Osteoblast (primary cell): Measurements from ENCODE around the gene IZUMO2. TPM values are rescaled to one million over a fixed set of nuclear protein-coding genes. Genes with fewer than 3 reads are reported as not detected.

Experiments
- DNase-seq: peaks from one replicate; pipeline ENCODE4 v3.0.0; 2011; ENCODE audit warnings: low spot score, mixed read lengths; ENCODE audit not compliant: insufficient read length; ENCODE audit errors: missing footprints
- H2AFZ ChIP-seq: 2 replicates; pipeline ENCODE4 v1.6.0; 2011; ENCODE audit warnings: mild to moderate bottlenecking, low read length
- H3K27ac ChIP-seq: 2 replicates; pipeline ENCODE4 v1.5.1; 2011; ENCODE audit warnings: mild to moderate bottlenecking, low read depth, low read length, moderate library complexity
- H3K27me3 ChIP-seq: 2 replicates; pipeline ENCODE4 v1.6.0; 2012; ENCODE audit warnings: mild to moderate bottlenecking, control low read depth, inconsistent platforms, low read length, moderate library complexity; ENCODE audit not compliant: insufficient read depth
- H3K36me3 ChIP-seq: 2 replicates; pipeline ENCODE4 v1.5.1; 2011; ENCODE audit warnings: mild to moderate bottlenecking, low read length, control low read depth, moderate library complexity; ENCODE audit not compliant: insufficient read depth
- H3K4me1 ChIP-seq: 2 replicates; pipeline ENCODE4 v1.5.1; 2011; ENCODE audit warnings: mild to moderate bottlenecking, low read length, control low read depth, moderate library complexity; ENCODE audit not compliant: insufficient read depth
- H3K4me2 ChIP-seq: 2 replicates; pipeline ENCODE4 v1.6.0; 2011; ENCODE audit warnings: mild to moderate bottlenecking, low read length; ENCODE audit not compliant: insufficient read depth
- H3K4me3 ChIP-seq: fragments of 200-600 bp; sonication (generic); 3 replicates; pipeline ENCODE4 v1.5.1; 2012; ENCODE audit warnings: mild to moderate bottlenecking, low read length, inconsistent platforms; ENCODE audit not compliant: insufficient read depth
- H3K79me2 ChIP-seq: 2 replicates; pipeline ENCODE4 v1.6.0; 2012; ENCODE audit warnings: mild to moderate bottlenecking, low read length, control low read depth, inconsistent platforms; ENCODE audit not compliant: insufficient read depth
- H3K9me3 ChIP-seq: 2 replicates; pipeline ENCODE4 v1.5.1; 2011; ENCODE audit warnings: low read depth, low read length, control low read depth
- H4K20me1 ChIP-seq: 2 replicates; pipeline ENCODE4 v1.6.0; 2012; ENCODE audit warnings: mild to moderate bottlenecking, low read length, control low read depth; ENCODE audit not compliant: insufficient read depth
- CTCF ChIP-seq: IDR thresholded peaks from 2 replicates; pipeline ENCODE4 v1.5.1; 2011; ENCODE audit warnings: mild to moderate bottlenecking, low read depth, low read length, moderate library complexity; ENCODE audit errors: extremely low read depth
- total RNA-seq: library from RNA; depleted of rRNA; stranded (reverse); fragments of >200 nt; gene quantifications from 2 replicates; pipeline ENCODE4 v1.2.3, GENCODE V29; 2012

IZUMO2 gene
- total RNA-seq, 1 donor: not detected

DNA sequence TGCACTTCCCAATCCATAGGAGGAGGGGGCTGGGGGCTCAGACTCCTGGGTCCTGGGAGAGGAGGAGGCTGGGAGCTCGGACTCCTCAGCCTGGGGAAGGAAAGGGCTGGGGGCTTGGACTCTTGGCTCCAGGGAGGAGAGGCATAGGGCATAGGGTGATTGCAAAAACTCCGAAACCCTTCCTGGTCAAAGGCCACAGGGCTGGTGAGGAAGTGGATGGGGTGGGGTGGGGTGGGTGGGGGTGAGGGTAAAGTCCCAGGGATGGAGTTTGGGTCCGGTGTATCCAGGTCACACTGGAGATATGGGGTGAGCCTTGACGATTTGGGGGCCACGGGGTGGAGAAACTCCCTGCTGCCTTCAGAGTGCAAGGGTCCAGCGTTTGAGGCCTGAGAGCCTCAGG, 43.1 kb upstream of the IZUMO2 start:
- no peaks in the 10 kb centered on the region for H3K36me3 ChIP-seq
- H3K4me2 ChIP-seq: no peak overlapping the region
- no peak overlapping the region for H3K4me3 ChIP-seq
- H2AFZ ChIP-seq: no peak overlapping the region
- H4K20me1 ChIP-seq: no peaks in the 10 kb centered on the region
- DNase-seq: no peak
- no peaks in the 10 kb centered on the region for H3K4me1 ChIP-seq
- TF ChIP-seq CTCF: no peak
- H3K79me2 ChIP-seq: no peaks in the 10 kb centered on the region
- H3K9me3 ChIP-seq: no peaks in the 10 kb centered on the region
- H3K27ac ChIP-seq: no peak overlapping the region
- H3K27me3 ChIP-seq: peaks cover 18% of the 10 kb centered on the region

GRCh38 chr19:50205681-50206138, 42.6 kb upstream of the IZUMO2 start:
- H3K4me1 ChIP-seq: no peaks in the 10 kb centered on the region
- no peaks in the 10 kb centered on the region for H3K9me3 ChIP-seq
- no peak overlapping the region for H3K4me3 ChIP-seq
- no peaks in the 10 kb centered on the region for H4K20me1 ChIP-seq
- no peaks in the 10 kb centered on the region for H3K36me3 ChIP-seq
- TF ChIP-seq CTCF: no peak
- DNase-seq: peak; percentile 49
- no peak overlapping the region for H3K4me2 ChIP-seq
- H3K27ac ChIP-seq: no peak overlapping the region
- H3K79me2 ChIP-seq: no peaks in the 10 kb centered on the region
- peaks cover 18% of the 10 kb centered on the region for H3K27me3 ChIP-seq
- no peak overlapping the region for H2AFZ ChIP-seq

- Histone ChIP-seq H3K4me3 (no peak overlapping the region), H3K4me2 (no peak overlapping the region), H3K9me3 (no peaks in the 10 kb centered on the region), H3K36me3 (no peaks in the 10 kb centered on the region), H3K27ac (no peak overlapping the region), H3K79me2 (no peaks in the 10 kb centered on the region), H3K4me1 (no peaks in the 10 kb centered on the region), H3K27me3 (peaks cover 18% of the 10 kb centered on the region), H4K20me1 (no peaks in the 10 kb centered on the region), H2AFZ (no peak overlapping the region)
- TF ChIP-seq CTCF: no peak
- DNase-seq: peak; percentile 80
Observed at GRCh38 chr19:50204811-50205675, 42.0 kb upstream of the IZUMO2 start.

- no peaks in the 10 kb centered on the region for H3K36me3 ChIP-seq
- H4K20me1 ChIP-seq: no peaks in the 10 kb centered on the region
- H3K27ac ChIP-seq: no peak overlapping the region
- no peak overlapping the region for H3K4me2 ChIP-seq
- H3K4me1 ChIP-seq: no peaks in the 10 kb centered on the region
- peak; percentile 86 for DNase-seq
- no peaks in the 10 kb centered on the region for H3K9me3 ChIP-seq
- peaks cover 18% of the 10 kb centered on the region for H3K27me3 ChIP-seq
- H2AFZ ChIP-seq: no peak overlapping the region
- TF ChIP-seq CTCF: no peak
- H3K79me2 ChIP-seq: no peaks in the 10 kb centered on the region
- H3K4me3 ChIP-seq: no peak overlapping the region
Observed at GRCh38 chr19:50204081-50204428, 41.0 kb upstream of the IZUMO2 start.
